ENCODE measurements around the gene MCM6.

Gene MCM6

DNA sequence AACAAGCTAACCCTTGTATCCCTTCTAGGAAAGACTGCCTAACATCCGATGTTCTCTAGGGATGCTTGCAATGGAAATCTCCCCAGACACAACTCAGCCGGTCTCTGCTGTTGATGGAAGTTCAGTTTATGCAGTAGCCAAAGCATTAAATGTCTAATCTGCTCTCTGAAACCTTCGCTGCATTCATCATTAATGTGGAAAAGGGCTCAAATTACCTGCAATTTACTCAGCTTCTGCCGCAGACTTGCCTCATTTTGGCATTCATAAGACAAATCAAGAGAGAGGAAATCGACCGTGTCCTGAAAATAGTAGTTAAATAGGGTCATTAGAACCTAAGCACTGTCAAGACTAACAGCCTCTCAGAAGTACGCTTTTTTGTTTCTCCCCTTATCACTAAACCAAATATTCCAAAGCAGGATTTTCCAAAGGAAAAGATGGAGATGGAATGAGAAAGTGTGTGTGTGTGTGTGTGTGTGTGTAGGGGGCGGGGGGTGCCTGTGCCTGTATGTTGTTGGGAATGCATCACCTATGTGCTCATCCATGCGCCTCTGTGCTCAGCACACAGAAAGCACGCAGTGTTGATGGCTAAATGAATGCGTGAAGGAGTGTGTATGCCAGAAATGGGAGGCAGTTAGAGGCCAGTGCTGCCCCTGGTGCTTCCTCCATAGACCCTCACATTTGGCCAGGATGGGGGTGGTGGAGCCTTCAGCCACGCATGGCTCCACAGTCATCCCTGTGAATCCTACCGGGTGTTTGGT is 46.7 kb downstream of the MCM6 start:
- H3K4me3 ChIP-seq (ENCODE audit: control insufficient read depth, low read depth, low read length) = no peak overlapping the region
- TF ChIP-seq, protein P1, sequence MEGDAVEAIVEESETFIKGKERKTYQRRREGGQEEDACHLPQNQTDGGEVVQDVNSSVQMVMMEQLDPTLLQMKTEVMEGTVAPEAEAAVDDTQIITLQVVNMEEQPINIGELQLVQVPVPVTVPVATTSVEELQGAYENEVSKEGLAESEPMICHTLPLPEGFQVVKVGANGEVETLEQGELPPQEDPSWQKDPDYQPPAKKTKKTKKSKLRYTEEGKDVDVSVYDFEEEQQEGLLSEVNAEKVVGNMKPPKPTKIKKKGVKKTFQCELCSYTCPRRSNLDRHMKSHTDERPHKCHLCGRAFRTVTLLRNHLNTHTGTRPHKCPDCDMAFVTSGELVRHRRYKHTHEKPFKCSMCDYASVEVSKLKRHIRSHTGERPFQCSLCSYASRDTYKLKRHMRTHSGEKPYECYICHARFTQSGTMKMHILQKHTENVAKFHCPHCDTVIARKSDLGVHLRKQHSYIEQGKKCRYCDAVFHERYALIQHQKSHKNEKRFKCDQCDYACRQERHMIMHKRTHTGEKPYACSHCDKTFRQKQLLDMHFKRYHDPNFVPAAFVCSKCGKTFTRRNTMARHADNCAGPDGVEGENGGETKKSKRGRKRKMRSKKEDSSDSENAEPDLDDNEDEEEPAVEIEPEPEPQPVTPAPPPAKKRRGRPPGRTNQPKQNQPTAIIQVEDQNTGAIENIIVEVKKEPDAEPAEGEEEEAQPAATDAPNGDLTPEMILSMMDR (IDR thresholded peaks at IDR 0.05; ENCODE audit: control insufficient read depth, insufficient read depth, low read depth, low read length, missing control alignments) = no peak
- no peak for DNase-seq (ENCODE audit: low read depth)

DNA sequence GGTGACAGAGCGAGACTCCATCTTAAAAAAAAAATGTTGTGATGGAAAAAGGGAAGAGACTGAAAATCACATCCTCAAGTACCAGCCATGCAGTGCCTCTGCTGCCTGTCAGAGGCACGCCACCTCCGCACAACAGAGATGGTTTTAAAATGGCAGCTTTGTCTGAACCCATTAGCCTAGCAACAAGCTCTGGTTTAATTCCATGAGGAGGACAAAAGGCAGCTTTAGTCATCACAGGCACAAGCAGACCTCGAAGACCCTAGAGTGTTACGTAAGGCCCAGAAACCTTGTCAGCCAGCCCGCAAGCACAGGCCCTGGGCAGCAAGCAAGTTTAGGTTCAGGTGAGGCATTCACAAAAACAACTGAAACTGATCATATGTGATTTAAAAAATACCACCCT is 49.7 kb downstream of the MCM6 start:
- TF ChIP-seq, protein P1 (IDR thresholded peaks at IDR 0.05; ENCODE audit: control insufficient read depth, insufficient read depth, low read depth, low read length, missing control alignments) = no peak
- DNase-seq (ENCODE audit: low read depth) = no peak
- no peak overlapping the region for H3K4me3 ChIP-seq (ENCODE audit: control insufficient read depth, low read depth, low read length)

DNA sequence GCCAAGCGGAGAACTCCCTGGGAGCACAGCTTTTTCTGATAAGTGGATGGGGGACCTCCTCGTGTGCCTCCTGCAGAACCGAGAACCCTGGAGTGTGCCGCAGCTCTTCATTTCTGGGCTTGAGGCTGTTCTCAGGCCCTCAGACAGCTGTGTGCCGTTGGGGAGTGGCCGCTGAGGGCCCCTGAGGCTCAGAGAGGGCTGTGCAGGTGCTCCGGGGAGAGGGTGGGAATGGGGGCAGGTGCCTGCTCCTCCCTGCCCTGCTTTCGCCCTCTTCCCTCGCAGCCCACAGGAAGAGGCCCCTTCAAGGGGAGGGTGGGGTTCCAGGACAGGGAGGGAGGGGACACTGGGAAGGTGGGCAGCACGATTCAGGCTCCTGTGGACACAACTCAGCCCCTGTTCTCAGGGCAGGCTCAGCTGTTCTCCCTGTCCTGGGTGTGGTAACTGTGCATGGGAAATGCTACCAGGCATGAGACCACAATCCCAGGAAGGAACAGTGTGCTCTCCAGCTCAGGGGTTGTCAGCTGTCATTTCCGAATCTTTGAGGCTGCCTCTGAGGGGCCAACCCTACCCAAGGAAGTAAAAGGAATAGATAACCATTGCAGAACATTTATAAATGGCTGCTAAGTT is 50.6 kb downstream of the MCM6 start:
- DNase-seq (ENCODE audit: low read depth) = no peak
- TF ChIP-seq, protein P1 (IDR thresholded peaks at IDR 0.05; ENCODE audit: control insufficient read depth, insufficient read depth, low read depth, low read length, missing control alignments) = no peak
- no peak overlapping the region for H3K4me3 ChIP-seq (ENCODE audit: control insufficient read depth, low read depth, low read length)

DNA sequence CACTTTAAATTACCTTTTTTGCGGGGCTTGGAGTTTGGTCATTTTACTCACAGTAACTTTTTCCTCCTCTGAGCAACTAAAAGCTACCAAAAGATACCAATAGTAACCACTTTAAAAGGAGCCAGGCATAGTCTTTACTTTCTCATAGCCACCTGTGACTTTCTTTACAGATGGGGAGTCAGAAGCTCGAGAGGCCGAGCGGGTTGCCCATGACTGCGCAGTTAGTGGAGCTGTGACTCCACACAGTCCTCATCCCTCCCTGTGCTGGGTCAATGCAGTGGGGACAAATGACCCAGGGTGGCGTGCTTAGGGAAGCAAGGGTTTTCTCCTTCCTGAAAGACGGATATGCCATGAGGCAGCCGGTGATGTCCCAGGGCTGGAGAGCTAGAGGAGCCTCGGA is 51.1 kb downstream of the MCM6 start:
- H3K4me3 ChIP-seq (ENCODE audit: control insufficient read depth, low read depth, low read length) = no peak overlapping the region

DNA sequence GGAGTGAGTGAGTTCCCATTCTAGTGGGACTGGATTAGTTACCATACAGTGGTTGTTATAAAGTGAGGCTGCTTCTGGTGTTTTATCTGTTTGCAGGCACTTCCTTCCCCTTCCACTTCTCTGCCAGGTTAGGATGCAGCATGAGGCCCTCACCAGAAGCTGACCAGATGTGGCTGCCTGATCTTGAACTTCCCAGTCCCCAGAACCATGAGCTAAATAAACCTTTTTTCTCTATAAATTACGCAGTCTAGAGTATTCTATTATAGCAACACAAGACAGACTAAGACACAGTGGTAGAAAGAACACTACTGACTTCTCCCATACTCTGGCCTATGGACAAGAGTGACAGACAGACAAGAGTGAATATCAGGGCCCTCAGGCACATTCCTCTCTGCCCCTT is 53.4 kb downstream of the MCM6 start:
- no peak for DNase-seq (ENCODE audit: low read depth)
- TF ChIP-seq, protein P1 (IDR thresholded peaks at IDR 0.05; ENCODE audit: control insufficient read depth, insufficient read depth, low read depth, low read length, missing control alignments) = no peak
- no peak overlapping the region for H3K4me3 ChIP-seq (ENCODE audit: control insufficient read depth, low read depth, low read length)

More for the DNA sequence above, 51.1 kb downstream of the MCM6 start:
- TF ChIP-seq, protein P1 (IDR thresholded peaks at IDR 0.05; ENCODE audit: control insufficient read depth, insufficient read depth, low read depth, low read length, missing control alignments) = no peak
- no peak for DNase-seq (ENCODE audit: low read depth)

DNA sequence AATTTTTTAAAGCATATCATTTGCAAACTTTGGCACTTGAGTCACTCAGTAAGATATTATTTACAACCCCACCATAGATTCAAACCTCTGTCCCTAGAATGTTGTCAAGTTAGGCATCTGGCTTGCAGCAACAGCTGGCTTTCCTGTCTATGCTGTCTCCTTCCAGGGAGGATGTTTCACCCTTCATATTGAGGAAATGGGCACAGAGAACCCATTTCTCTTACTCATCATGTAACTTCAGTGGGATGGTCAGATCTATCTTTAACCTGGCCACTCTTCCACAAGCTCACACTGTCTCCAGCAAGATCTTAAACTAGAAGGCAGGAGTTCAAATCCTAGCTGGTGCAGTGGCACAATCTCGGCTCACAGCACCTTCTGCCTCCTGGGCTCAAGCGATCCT is 55.1 kb downstream of the MCM6 start:
- no peak for DNase-seq (ENCODE audit: low read depth)
- H3K4me3 ChIP-seq (ENCODE audit: control insufficient read depth, low read depth, low read length) = no peak overlapping the region
- TF ChIP-seq, protein P1 (IDR thresholded peaks at IDR 0.05; ENCODE audit: control insufficient read depth, insufficient read depth, low read depth, low read length, missing control alignments) = no peak

All from AG09309 (cell line).